Measurements from ENCODE around the gene ZRANB2. TPM values are rescaled to one million over a fixed set of nuclear protein-coding genes. Genes with fewer than 3 reads are reported as not detected.
A peak's percentile ranks its signal among the peaks of the same experiment; 100 is the strongest.

ZRANB2 gene
- total and polyA plus RNA-seq, 2 of the 4 experiments (the other 2 are of a cell fraction) = 23.7 to 67.2 TPM

GRCh38 chr1:71080230-71080738 is 551 bp downstream of the ZRANB2 start:
- peak overlapping the region; percentile 75 for H3K18ac ChIP-seq (ENCODE audit: low read depth, low read length)
- no peaks in the 10 kb centered on the region for H3K9me3 ChIP-seq (ENCODE audit: control insufficient read depth, insufficient read depth, low read length)
- 0% methylated on average over 1 of the region's 17 CpGs; no CpG with 5 or more reads in 1 of the 2 experiments for WGBS, 2 experiments (ENCODE audit: extremely low coverage in 2 of 2, insufficient read length in 1 of 2)
- H3K56ac ChIP-seq (ENCODE audit: extremely low read depth, insufficient read depth, low read length) = peak overlapping the region; percentile 100
- H3K4ac ChIP-seq (ENCODE audit: low read depth, low read length) = peak overlapping the region; percentile 91
- H2BK120ac ChIP-seq (ENCODE audit: low read depth, low read length) = peak overlapping the region; percentile 4; the same call in 1 of the 2 replicates
- DNase-seq = peak; percentile 7
- H3K9ac ChIP-seq (ENCODE audit: low read depth, low read length) = peak overlapping the region; percentile 98
- no peaks in the 10 kb centered on the region for H3K27me3 ChIP-seq (ENCODE audit: control insufficient read depth, insufficient read depth, low read length)
- ChIA-PET POLR2A (ENCODE audit: unreplicated experiment) (no interaction called here), CTCF (interaction anchor here (0.6 to 1.5 kb wide), 4 partner anchors 9 to 543 kb away, joined by 3 to 4 read pairs (median 4); no protein-coding TSS in a partner anchor)
- in situ Hi-C loops (cut with MboI; ENCODE audit: low sequenced_read_pairs) (loop anchor here (25.0 kb wide), 2 partner anchors 957 to 1182 kb away; no protein-coding TSS in a partner anchor), dilution Hi-C loops (cut with HindIII; ENCODE audit: low sequenced_read_pairs, unreplicated experiment) (no loop called here), intact Hi-C loops (cut with micrococcal nuclease) (no loop called here)
- H3K79me1 ChIP-seq (ENCODE audit: low read depth in 1 of 2, low read length in 2 of 2) = peaks cover 6 to 12% of the 10 kb centered on the region in 2 experiments; a peak in 3 of 4 replicates
- peak overlapping the region; percentile 49 to 100; a peak in 3 of 4 replicates for H4K8ac ChIP-seq (ENCODE audit: low read depth in 2 of 2, low read length in 2 of 2)
- H2BK20ac ChIP-seq (ENCODE audit: low read depth, low read length) = no peak overlapping the region
- TF ChIP-seq RAD21 (IDR thresholded peaks at IDR 0.05; ENCODE audit: low read length) = no peak
- TF ChIP-seq NFE2L2 (IDR thresholded peaks at IDR 0.05; ENCODE audit: low read depth, low read length) = no peak
- no peak for TF ChIP-seq MAZ (IDR thresholded peaks at IDR 0.05; ENCODE audit: borderline replicate concordance, low read depth, low read length)
- TF ChIP-seq FOS (IDR thresholded peaks at IDR 0.05; ENCODE audit: low read depth, low read length) = no peak
- TF ChIP-seq, protein P1, sequence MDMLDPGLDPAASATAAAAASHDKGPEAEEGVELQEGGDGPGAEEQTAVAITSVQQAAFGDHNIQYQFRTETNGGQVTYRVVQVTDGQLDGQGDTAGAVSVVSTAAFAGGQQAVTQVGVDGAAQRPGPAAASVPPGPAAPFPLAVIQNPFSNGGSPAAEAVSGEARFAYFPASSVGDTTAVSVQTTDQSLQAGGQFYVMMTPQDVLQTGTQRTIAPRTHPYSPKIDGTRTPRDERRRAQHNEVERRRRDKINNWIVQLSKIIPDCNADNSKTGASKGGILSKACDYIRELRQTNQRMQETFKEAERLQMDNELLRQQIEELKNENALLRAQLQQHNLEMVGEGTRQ (IDR thresholded peaks at IDR 0.05; ENCODE audit: low read depth, low read length) = peak; percentile 48
- TF ChIP-seq CHD1 (IDR thresholded peaks at IDR 0.05; ENCODE audit: low read depth, low read length) = no peak
- TF ChIP-seq BHLHE40 (IDR thresholded peaks at IDR 0.05; ENCODE audit: low read depth, low read length) = no peak
- TF ChIP-seq, protein P2, sequence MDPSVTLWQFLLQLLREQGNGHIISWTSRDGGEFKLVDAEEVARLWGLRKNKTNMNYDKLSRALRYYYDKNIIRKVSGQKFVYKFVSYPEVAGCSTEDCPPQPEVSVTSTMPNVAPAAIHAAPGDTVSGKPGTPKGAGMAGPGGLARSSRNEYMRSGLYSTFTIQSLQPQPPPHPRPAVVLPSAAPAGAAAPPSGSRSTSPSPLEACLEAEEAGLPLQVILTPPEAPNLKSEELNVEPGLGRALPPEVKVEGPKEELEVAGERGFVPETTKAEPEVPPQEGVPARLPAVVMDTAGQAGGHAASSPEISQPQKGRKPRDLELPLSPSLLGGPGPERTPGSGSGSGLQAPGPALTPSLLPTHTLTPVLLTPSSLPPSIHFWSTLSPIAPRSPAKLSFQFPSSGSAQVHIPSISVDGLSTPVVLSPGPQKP (IDR thresholded peaks at IDR 0.05; ENCODE audit: borderline replicate concordance, low read depth, low read length) = no peak
- no peak for TF ChIP-seq RFX5 (IDR thresholded peaks at IDR 0.05; ENCODE audit: low read depth, low read length)
- TF ChIP-seq MXI1 (IDR thresholded peaks at IDR 0.05; ENCODE audit: borderline replicate concordance, low read depth, low read length) = peak; percentile 95
- no peak for TF ChIP-seq POLR2A (IDR thresholded peaks at IDR 0.05; ENCODE audit: low read depth, low read length)
- TF ChIP-seq SMC3 (IDR thresholded peaks at IDR 0.05; ENCODE audit: low read depth, low read length) = no peak
- TF ChIP-seq CTCF (conservative IDR thresholded peaks at IDR 0.05; ENCODE audit: low read depth, low read length) = no peak
- peak; percentile 66 for TF ChIP-seq MAFK (IDR thresholded peaks at IDR 0.05; ENCODE audit: low read depth, low read length)
- peak overlapping the region; percentile 90 for H2AFZ ChIP-seq (replicated peaks; ENCODE audit: low read length, poor library complexity)
- peak overlapping the region; percentile 76; the same call in 1 of the 3 replicates for H2BK15ac ChIP-seq (ENCODE audit: low read depth, low read length)
- peaks cover 10% of the 10 kb centered on the region for H3K36me3 ChIP-seq (ENCODE audit: control insufficient read depth, insufficient read depth, low read length)
- H3K9me1 ChIP-seq (ENCODE audit: insufficient read depth, low read length) = peaks cover 2% of the 10 kb centered on the region; the same call in 1 of the 2 replicates
- H3K23ac ChIP-seq (ENCODE audit: low read depth, low read length) = peak overlapping the region; percentile 81
- H3K14ac ChIP-seq (replicated peaks; ENCODE audit: low read depth, low read length) = peak overlapping the region; percentile 96
- H3K4me2 ChIP-seq (ENCODE audit: low read depth, low read length) = peak overlapping the region; percentile 39
- peak overlapping the region; percentile 97 for H2BK5ac ChIP-seq (ENCODE audit: low read depth, low read length, poor library complexity, severe bottlenecking)
- BruUV-seq (replicated peaks) = TSS peak; percentile 70
- peak overlapping the region; percentile 81 for H3K4me3 ChIP-seq (ENCODE audit: insufficient read depth, low read depth, low read length)
- peak overlapping the region; percentile 95 for H4K91ac ChIP-seq (ENCODE audit: insufficient read depth, low read depth, low read length)
- peak overlapping the region; percentile 84 for H4K5ac ChIP-seq (ENCODE audit: low read depth, low read length)
- peaks cover 19% of the 10 kb centered on the region; the same call in 1 of the 2 replicates for H4K20me1 ChIP-seq (ENCODE audit: insufficient read depth, low read length)
- peak overlapping the region; percentile 57 for H2AK9ac ChIP-seq (replicated peaks; ENCODE audit: low read depth, low read length, poor library complexity)
- peak; percentile 8 for ATAC-seq (ENCODE audit: low read depth)
- peak overlapping the region; percentile 84 for H3K27ac ChIP-seq (ENCODE audit: insufficient read depth, low read length)
- peak overlapping the region; percentile 52; the same call in 1 of the 2 replicates for H2AK5ac ChIP-seq (ENCODE audit: low read depth, low read length)
- H3K4me1 ChIP-seq (ENCODE audit: control insufficient read depth, insufficient read depth, low read length) = peaks cover 2% of the 10 kb centered on the region
